ENCODE data around the gene LGALS9C. TPM values are rescaled to one million over a fixed set of nuclear protein-coding genes. Genes with fewer than 3 reads are reported as not detected.
"Not testable (repeated sequence)": the region's sequence is repeated elsewhere in the genome, so short reads cannot be mapped to it uniquely, and the experiment has no call there.

Gene LGALS9C
- total RNA-seq, 1 experiment from 2014 or later: not detected

DNA sequence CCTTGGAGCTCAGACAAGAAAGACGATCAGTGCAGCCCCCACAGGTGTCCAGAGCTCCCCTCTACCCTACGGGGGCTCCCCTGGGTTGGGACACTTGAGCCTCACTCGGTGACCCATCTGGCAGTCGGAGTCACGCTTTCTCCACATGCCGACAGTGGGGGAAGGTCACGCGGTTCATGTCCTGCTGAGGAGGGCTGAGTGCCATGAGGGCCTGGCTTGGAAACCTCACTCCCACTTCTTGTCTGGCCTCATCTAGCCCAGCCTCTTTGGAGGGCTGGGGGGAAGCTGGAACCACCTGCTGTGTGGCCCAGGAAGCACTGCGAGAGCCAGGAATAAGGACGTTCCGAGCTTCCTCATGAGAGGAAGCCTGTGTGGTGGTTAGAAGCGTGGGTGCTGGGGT, 1.8 kb downstream of the LGALS9C start:
- not testable (repeated sequence) for DNase-seq (ENCODE audit: low spot score)

DNA sequence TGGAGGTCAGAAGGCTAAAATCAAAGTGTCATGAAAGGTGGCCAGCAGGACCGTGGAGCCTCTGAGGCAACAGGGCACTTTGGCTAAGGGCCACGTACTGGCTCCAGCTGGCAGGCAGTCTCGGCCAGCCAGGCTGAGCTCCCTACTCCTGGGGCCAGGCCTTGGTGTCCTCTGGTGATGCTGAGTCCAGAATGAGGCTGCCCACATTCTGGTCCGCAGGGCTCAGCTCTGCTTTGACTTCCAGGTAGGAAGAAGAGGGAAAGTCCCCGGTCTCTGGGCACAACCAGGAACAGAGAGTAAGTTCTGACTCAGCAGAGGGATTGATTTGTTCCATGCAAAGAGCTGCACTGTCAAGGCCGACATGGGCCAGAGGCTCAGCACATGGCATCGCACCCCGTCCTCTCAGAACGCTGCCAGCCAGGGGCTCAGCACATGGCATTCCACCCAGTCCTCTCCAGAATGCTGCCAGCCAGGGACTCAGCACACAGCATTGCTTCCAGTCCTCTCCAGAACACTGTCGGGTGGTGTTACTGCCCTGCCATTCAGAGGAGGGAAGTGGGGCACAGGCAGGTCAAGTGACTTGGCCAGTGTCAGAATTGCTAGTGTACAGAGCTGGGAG, 2.5 kb downstream of the LGALS9C start:
- DNase-seq (ENCODE audit: low spot score): not testable (repeated sequence)

DNA sequence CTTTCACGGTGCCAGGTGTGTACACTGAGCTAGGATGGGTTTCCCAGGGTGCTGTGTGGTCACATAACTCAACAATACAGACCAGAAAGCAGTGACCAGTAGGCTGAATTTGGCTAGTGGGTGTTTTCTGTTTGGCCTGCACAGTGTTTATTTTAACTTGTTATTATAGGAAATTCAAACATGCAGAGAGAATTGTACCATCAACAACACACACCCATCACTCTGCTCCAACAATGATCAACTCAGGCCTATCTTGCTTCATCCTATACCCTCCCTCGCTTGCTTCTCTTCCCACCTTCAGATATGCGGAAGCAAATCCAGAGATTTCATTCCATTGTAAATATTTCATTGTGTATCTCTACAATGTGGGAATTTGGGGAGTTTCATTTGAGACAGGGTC, 5.2 kb downstream of the LGALS9C start:
- not testable (repeated sequence) for DNase-seq (ENCODE audit: low spot score)

DNA sequence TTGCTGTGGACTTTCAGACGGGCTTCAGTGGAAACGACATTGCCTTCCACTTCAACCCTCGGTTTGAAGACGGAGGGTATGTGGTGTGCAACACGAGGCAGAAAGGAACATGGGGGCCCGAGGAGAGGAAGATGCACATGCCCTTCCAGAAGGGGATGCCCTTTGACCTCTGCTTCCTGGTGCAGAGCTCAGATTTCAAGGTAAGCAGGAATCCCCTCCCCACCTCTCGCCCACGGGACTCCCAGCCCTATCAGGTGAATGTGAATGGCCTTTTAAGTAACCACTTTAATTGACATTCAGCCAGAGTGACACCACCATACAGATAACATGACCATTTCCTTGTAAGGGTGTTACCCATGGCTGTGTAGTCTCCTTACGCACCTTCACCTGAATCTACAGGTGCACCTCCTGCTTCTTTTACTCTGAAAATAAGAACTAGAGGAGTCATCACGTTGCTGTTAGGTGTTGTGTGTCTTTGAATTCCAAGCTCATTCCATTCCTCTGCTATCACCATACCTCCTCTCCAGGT, 9.4 kb downstream of the LGALS9C start:
- not testable (repeated sequence) for DNase-seq (ENCODE audit: low spot score)

DNA sequence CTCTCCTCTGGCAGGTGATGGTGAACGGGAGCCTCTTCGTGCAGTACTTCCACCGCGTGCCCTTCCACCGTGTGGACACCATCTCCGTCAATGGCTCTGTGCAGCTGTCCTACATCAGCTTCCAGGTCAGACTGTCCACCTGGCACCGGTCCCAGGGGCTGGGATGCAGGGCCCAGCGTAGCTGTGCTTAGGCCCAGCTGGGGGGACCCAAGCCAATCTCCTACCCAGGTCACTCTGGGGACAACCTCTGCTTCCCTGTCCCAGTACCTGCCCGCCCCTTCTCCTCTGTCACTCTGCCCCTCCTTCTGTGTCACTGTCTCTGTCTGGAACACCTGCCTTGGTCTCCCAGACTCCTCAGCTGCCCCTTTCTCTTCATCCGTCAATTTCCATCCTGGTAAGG, 11.0 kb downstream of the LGALS9C start:
- DNase-seq (ENCODE audit: low spot score): not testable (repeated sequence)

DNA sequence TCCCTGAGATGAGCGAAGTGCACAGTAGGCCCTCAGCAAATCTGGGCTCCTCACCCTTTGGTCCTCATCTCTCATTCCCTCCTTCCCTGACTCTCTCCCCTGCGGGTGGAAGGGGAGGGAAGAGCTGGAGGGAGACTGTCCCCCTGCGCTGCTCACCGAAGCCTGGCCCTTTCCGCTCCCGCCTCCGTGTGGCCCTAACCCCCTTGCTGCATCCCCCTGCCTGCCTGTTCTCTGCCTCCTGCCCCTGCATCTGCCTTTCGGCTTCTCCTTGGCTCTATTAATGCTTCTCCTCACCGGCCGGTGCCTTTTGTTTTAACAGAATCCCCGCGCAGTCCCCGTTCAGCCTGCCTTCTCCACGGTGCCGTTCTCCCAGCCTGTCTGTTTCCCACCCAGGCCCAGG, 12.0 kb downstream of the LGALS9C start:
- DNase-seq (ENCODE audit: low spot score): not testable (repeated sequence)

DNA sequence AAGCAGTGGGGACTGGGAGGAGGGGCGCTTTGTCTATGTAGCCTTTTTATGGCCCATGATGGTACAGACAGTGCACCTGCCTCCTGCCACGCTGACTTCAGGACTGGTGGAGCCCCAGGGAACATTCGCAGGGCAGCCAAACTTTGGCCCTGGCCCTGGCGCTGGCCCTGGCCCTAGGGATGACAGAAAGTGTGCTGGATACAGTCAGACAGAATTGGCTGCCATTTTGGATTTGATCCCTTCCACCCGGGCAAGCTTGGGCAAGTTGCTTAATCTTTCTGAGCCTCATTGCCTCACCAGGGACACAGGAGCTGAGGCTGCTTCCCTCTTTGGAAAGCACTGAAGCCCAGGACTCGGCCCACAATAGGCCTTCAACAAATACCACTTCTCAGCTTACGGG, 13.4 kb downstream of the LGALS9C start:
- DNase-seq (ENCODE audit: low spot score): not testable (repeated sequence)

DNA sequence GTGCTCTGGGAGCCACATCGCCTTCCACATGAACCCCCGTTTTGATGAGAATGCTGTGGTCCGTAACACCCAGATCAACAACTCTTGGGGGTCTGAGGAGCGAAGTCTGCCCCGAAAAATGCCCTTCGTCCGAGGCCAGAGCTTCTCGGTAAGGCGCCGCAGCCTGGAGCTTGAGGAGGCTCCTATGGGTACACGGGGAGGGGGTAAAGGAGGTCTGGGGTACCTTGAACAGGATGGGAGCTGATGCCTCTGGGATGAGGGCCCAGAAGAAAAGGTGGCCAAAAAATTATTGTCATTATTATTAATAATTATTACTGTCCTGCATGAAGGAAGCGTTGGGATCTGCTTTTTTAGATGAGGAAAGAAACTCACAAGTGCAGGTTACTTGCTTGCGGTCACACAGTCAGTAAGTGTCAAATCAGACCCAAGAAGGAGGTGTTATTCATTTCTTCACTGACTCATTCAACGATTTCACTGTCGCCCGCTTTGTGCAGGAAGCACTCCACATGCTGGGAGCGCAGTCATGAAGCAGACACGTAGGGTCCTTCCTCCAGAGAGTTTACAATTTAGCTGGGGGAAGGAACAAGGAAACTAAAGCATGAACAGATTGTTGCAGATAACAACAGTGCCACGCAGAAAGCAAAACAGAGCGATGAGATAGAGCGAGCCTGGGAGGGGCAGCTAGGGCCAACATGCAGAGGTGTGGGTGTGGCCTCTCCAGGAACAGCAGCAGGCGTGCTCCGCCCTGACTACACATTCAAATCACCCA, 16.3 kb downstream of the LGALS9C start:
- DNase-seq (ENCODE audit: low spot score): not testable (repeated sequence)

DNA sequence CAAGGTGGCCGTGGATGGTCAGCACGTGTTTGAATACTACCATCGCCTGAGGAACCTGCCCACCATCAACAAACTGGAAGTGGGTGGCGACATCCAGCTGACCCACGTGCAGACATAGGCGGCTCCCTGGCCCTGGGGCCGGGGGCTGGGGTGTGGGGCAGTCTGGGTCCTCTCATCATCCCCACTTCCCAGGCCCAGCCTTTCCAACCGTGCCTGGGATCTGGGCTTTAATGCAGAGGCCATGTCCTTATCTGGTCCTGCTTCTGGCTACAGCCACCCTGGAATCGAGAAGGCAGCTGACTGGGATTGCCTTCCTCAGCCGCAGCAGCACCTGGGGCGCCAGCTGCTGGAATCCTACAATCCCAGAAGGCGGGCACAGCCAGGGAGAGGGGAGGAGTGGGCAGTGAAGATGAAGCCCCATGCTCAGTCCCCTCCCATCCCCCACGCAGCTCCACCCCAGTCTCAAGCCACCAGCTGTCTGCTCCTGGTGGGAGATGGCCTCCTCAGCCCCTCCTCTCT, 17.7 kb downstream of the LGALS9C start:
- not testable (repeated sequence) for DNase-seq (ENCODE audit: low spot score)

DNA sequence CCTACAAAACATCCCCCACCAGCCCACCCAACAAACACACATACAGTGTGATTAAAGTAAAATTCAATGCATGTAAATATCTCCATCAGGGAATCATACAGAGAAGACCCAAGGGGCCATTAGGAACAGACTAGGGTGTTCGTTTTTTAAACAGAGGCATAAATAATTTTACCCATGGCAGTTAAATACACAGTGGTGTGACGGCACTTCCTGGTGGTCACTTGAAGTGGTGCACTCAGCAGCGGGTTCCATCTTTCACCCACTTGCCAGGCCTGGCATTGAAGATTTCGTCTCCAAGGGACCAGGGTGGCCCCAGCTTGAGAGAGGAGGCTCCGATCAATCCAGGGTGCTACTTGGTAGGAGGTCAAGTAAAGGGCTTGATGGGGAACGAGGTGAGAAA, 20.5 kb downstream of the LGALS9C start:
- DNase-seq (ENCODE audit: low spot score): not testable (repeated sequence)

DNA sequence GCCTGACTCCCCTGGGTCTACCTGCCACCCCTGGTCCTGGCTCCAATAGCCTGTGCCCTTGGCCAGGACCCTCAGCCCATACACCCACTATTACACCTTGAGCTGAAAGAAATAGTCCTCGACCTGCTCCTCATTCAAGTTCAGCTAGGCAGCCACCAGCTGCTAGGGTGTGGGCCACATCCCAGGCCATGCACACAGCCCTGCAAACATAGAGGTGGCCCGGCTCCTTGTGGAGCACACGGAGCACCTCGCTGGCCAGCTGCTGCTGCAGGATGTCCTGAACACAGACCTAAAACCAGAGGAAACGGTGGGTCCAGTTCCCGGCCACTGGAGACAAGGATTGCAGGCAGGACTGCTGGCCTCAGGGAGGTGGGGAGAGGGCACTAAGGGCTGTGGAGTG, 22.5 kb downstream of the LGALS9C start:
- DNase-seq (ENCODE audit: low spot score): not testable (repeated sequence)

DNA sequence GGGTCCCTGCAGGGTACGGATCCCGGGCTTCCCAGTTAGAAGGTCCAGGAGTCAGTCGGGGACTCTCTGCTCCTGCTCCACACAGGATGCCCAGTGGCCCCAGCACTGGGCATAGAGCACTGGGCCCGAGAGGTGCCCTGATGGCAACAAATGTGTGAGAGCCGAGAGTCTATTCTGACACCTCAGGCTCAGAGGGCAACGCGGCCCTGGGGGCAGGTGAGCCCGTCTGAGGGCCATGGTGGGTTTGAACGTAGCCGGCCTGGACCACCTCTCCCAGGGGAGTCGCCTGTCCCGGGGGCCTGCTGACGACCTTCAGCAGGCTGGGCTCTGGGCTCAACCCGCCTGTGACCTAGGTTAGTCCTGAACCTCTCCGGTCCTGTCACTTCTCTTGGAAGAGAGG, 23.2 kb downstream of the LGALS9C start:
- not testable (repeated sequence) for DNase-seq (ENCODE audit: low spot score)

DNA sequence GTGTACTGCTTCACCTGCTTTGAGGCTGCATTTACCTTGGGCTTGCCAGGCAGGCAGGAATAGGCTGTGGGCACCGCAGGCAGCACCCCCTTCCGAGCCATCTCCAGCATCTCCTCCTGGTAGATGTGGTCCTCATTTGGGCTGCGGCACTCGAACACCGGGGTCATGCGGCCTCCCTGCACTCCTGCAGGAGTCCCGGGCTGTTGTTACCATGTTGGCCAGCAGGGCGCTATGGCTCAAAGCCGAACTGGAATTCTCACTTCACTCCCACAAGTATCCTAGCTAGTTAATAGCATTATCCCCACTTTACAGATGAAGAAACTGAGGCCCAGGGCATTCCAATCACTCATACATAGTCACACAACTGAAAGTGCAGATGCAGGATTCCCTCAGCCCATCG, 23.7 kb downstream of the LGALS9C start:
- not testable (repeated sequence) for DNase-seq (ENCODE audit: low spot score)

DNA sequence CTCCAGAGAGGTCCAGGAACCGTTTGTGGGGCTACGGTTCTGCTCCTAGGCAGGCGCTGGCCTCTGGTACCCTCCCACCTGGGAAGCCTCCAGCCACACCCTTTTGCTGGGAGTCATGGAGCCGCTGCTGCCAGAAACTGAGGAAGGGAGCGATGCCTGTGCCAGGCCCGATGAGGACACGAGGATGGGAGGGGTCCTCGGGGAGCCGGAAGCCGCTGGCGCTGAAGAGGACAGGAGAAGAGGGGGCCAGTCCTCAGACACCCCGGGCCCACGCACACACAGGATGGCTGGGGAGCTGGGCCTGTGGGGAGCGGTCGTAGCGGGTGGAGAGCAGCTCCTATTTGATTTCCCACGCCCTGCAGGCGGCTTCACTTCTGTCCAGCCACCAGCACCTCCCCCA, 24.2 kb downstream of the LGALS9C start:
- DNase-seq (ENCODE audit: low spot score): not testable (repeated sequence)

DNA sequence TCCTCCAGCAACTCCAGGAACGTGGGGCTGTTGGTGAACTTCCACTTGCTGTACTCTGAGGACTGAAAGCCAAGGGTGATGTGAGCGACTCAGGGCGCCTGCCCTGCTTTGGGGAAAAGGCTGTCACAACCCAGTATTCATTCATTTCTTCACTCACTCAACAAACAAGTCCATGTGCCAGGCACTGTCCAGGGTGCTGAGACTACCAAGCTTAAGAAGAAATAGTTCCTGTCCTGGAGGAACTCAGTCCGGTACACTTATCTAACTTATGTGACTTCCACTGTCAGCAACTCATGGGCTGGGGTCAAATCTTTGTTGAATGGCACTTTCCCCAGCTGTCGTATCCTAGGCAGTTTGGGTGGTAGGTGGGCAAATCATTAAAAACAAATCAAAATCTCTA, 26.6 kb downstream of the LGALS9C start:
- not testable (repeated sequence) for DNase-seq (ENCODE audit: low spot score)

DNA sequence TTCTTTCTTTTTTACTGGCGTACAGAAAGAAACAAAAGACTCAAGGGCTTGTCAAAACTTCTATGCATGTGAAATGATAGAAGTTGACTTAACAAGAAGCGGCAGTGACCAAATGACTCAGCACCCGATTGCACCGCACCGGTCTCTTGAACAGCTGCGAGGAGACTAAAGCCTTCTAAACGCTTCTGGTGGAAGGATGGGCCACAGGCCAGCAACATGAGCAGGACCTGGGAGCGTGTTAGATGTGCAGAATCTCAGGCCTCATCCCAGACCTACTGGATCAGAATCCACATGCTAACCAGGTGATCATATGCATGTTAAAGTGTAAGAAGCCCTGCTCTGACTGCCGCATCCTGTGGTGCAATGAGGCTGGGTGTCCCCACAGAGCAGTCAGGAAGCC, 31.1 kb downstream of the LGALS9C start:
- DNase-seq (ENCODE audit: low spot score): not testable (repeated sequence)

DNA sequence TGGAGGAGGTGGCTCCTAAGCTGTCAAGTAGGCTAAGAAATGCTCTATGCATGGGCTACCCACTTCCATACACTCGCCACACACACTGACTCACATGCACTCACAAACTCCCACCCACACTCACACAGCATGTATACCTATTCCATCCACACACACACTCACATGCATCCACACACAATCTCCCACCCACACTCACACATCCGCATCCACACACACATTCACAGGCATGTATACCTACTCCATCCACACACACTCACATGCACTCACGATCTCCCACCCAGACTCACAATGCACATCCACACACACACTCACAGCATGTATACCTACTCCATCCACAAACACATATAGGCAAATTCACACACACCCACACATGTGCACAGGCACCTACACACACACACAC, 32.1 kb downstream of the LGALS9C start:
- not testable (repeated sequence) for DNase-seq (ENCODE audit: low spot score)

DNA sequence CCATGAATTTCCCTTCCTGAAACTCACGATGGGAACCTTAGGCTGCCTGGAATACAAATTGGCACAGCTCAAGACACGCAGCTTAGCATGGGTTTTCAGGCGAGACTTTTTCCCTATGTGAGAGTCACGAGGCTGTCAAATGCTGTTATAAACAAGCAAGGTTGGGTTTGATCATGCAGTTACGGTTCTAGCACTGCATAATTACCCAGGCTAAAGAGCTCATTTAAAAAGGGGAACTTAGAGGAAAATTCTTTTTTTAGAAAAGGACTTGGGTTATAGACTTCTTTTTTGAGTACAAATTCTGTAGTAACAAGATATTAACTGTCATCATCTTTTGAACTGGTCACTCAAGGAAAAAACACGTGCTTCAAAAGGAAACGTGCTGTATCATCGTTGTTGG, 44.5 kb downstream of the LGALS9C start:
- DNase-seq (ENCODE audit: low spot score): not testable (repeated sequence)

DNA sequence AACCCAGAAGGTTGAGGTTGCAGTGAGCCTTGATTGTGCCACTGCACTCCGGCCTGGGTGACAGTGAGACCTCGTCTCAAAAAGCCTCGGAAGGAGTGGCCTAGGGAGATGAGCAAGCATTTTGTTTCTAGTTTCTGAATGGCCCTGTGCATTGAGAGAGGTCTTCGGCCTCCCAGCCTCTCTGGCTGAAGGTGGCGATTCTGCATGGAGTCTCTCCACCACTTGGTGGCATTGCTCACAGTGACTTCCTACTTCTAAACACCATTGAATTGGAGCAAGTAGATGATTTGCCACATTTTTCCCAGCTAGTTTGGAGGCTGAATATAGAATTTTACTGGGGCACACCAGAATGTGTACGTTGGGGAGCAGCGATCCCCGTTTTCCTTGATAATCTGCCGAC, 48.4 kb downstream of the LGALS9C start:
- not testable (repeated sequence) for DNase-seq (ENCODE audit: low spot score)

DNA sequence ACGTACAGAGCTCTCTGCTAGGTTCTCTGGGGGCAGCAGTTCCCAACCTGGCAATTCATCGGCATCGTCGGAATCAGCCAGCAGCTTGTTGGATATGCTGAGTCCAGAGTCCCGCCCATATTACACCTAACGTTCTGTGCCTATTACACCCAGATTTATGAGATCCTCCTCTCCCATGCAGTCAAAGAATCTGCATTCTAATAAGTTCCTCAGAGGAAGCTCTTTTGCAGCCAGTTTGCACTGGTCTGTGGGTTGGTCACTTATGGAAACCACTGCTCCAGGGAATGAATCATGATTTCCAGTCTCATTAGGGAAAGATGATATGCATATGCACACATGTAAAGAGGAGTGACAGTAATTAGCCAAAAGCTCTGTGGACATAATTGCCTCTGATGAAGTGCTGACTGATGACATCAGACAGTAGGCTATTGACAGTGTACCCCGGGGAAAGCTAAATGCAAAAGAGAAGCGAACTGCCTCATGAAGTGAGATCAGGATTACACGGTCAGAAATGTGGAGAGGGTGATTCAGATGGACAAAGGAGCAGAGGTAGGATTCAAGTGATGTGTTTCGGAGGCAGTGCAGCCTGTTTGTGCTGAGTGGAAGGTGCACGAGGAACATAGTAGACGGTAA, 49.7 kb downstream of the LGALS9C start:
- not testable (repeated sequence) for DNase-seq (ENCODE audit: low spot score)

DNA sequence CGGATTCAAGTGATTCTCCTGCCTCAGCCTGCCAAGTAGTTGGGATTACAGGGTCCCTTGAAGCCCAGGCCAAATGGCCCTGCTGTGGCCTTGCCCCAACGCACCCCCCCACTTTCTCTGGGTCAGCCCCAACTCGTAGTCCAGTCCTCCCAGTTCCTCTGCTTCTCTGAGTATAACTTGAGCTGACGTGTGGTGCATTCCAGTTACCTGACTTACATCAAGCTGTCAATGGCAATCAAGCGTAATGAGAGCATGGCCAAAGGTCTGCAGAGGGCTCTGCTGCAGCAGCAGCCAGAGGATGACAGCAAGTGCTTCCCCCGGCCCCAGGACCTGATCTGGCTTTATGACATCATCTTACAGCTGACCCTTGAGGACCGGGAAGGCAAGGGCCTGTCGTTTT, 50.8 kb downstream of the LGALS9C start:
- not testable (repeated sequence) for DNase-seq (ENCODE audit: low spot score)

DNA sequence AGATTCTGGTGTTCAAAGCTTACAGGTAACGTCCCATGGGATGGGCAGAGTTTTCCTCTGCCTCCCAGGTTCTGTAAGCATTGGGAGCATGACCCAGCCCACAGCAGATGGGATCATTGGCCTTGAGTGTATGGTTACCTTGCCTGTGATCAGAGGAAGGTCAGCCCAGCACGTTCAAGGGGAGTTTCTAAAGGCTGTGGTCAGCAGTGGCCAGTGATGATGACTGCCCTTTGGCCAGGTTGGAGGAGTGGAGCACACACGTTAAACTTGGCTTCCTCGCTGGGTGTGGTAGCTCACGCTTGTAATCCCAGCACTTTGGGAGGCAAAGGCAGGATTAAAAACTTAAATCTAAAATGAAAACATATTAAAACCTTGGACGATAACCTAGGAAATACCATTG, 51.8 kb downstream of the LGALS9C start:
- not testable (repeated sequence) for DNase-seq (ENCODE audit: low spot score)
